NCI-H2029 treated with DMSO at 0.1 percent for 48 hours (cell line): ENCODE data around the gene PRR16.

Experiments used
- DNase-seq: peaks from one replicate; lab custom pipeline; 2025; lab: John Stamatoyannopoulos, UW

PRR16 gene

GRCh38 chr5:120576588-120576987, 112.5 kb downstream of the PRR16 start:
- DNase-seq = no peak

GRCh38 chr5:120582635-120583034, 118.5 kb downstream of the PRR16 start:
- no peak for DNase-seq

- DNase-seq = no peak
These were observed 122.5 kb downstream of the PRR16 start for GRCh38 chr5:120586646-120587045.

DNA sequence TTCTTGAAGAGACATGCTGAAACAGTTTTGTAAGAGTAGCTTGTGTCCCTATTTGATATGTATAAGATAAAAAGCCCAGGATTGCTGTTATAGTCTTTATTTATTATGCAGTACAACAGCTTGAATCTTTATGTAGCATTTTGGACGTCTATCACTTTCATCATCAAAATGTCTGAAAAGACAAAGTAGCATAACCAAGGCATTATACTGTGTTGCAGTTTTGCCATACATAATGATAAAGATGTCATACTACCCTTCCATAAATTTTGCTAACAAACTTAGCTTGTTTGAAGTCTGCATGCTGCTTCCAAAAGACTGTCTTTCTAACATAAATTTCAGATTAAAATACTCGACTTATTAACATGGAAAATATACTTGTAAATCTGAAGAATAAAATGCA, 127.8 kb downstream of the PRR16 start:
- no peak for DNase-seq

GRCh38 chr5:120599576-120599975, 135.5 kb downstream of the PRR16 start:
- DNase-seq = no peak

- no peak for DNase-seq
These were observed 136.5 kb downstream of the PRR16 start for GRCh38 chr5:120600639-120601038.

DNA sequence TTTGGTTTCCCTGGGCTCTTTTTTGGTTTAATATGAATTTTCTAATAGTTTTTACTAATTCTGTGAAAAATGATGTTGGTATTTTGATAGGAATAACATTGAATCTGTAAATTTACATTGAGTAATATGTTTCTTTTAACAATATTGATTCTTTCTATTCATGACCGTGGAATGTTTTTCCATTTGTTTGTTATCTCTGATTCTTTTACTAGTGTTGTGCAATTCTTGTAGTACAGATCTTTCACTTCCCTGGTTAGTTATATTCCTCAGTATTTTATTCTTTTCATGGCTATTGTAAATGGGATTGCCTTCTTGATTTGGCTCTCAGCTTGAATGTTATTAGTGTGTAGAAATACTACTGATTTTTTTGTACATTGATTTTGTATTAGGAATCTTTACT, 137.9 kb downstream of the PRR16 start:
- DNase-seq = no peak

GRCh38 chr5:120604884-120605283, 140.8 kb downstream of the PRR16 start:
- DNase-seq = no peak

DNA sequence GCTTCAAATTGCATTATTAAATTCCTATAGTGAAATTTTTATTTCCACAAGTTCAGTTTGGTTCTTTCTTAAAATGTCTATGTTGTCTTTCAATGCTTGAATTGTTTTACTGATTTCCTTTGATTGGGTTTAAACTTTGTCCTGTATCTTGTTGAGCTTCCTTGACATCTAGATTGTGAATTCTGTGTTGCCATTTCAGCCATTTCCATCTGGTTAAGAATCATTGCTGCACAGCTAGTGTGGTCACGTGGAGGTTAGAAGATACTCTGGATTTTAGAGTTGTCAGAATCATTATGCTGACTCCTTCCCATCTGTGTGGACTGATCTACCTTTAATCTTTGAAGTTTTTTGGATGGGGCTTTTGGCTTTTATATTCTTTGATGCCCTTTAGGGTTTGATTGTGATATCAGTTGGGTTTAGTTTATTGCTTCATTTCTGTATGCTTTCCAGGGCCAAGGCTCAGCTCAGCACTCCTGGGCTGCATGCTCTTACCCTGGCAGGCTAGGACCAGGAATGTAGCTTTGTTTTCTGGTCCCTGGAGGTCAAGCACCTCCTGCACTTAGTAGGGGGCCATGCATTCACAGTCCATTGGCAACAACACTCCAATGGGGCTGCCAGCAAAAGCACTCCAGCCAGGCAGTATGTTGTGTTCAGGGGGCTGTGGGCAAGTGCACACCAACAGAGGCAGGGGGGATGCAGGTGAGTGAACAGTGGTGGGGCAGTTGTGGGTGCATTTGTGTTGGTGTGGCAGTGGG, 141.4 kb downstream of the PRR16 start:
- DNase-seq = no peak

DNA sequence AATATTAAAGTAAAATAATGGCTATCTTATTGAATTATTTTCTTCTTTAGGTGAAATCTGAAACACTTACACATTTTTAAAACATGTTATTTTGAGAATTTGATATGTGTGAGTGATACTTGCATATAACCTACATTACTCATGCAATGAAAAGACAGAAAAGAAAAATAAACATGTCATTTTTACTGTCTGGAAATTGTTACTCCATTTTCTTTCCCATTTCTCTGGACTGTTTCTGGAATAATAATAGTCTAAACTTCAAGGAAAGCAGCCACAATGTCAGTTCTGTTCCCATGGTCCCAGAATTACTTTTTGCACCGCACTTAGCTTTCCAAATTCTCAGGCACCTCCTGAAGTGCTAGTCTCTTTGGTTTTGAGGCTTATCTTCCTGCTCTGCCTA, 145.5 kb downstream of the PRR16 start:
- DNase-seq = no peak

DNA sequence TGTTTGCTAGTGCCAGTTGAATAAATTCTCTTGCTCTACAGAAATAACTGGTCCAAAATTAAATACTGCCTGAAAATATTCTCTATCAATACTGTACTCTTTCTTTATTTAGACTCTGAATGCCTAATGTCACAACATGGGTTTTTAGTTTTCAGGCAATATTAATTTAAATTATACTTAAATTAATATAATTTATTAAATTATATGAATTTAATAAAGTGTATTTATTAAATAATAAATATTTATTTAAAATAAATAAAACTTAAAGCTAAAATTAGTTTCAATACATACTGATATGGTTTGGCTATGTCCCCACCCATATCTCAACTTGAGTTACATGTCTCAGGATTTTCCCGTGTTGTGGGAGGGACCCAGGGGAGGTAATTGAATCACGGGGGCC, 146.0 kb downstream of the PRR16 start:
- no peak for DNase-seq

DNA sequence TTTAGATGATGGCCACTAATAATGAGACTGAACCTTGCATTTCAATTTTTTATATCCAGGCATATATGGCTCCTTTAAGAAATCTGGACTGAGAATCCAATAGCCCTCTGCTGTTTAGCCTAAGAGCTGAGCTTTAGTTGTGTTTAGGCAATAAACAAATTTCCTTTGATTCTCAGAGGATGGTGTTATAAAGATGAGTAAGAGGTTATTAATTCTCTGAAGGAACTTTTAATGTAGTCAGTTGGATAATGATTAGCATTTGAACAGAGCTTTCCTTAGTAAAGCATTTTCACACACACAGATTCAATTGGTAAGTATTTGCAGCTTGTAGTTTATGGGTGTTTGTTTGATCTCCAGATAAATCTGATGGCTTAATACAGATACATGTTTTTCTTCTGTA, 149.6 kb downstream of the PRR16 start:
- DNase-seq = no peak

DNA sequence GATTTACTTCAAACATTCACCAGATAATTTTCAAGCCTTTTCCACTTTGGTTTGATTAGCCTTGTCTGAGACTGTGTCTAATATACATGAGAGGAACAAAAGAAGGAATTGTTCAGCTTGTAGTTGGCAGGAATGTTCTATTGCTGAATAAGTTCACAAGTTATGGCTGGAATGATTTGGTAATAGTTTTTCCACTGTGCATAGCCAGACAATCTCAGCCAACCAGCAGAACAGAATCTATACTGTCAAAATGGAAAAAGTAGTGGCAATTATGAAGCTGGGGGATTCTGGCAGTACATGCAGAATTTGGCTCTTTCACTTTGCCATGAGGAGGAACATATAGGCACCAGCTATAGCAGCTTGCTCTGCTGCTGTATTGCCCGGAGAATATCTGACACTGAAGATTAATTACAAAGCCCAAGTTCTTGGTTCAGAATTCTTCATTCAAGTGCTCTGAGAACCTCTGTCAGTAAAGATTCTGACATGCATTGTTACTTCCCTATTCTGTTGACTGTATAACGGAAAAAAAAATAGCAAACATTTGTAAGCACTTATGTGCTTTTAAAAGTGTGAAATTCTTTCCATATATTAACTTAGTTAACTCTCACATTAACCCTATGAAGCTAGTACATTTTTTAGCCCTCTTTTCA, 150.6 kb downstream of the PRR16 start:
- no peak for DNase-seq

DNA sequence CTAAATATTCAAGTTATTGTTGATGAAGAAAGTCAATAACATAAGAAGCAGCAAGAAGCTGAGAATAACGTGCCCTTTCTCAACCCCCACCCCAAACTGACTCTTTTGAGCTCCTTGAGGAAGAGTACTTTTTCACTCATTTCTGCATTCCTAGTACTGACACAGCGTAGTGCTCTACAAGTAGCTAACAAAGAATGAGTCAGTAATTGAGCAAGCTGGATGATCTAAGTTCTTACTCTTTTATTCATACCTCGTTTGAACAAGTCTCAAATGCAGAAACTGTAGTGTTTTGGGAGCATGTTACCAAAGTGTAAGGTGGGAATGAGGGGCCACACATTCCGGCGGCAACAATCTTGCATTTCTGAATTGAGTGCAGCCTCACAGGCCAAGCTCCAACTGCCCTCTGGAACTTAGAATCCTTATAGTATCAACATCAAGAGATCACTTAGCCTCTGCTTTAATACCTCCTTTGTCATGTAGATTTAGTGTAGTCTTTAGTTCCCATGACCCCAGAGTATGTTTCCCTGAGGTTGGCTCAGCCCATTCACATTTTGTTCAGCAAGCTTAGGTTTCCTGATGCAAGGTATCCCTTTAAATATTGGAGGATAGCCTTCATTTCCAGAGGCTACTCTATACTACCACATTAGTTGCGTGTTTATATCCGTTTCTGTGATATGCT, 152.0 kb downstream of the PRR16 start:
- DNase-seq = no peak

DNA sequence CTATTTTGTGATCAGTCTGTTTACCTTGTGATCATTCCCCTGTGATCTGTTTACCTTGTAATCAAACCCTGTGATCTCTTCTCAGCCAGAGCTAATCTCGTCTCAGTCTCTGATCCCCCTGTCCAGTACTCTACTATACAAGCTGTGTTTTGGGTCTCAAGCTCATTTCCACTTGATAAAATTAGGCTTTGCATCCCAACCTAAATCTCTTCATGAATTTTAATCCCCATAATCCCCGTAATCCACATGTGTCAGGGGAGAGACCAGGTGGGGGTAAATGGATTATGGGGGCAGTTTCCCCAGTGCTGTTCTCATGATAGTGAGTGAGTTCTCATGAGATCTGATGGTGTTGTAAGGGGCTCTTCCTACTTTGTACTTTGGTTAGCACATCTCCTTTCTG, 157.2 kb downstream of the PRR16 start:
- no peak for DNase-seq

GRCh38 chr5:120624021-120624563, 160.0 kb downstream of the PRR16 start:
- no peak for DNase-seq

- DNase-seq = no peak
These were observed 164.1 kb downstream of the PRR16 start for GRCh38 chr5:120628156-120628555.

DNA sequence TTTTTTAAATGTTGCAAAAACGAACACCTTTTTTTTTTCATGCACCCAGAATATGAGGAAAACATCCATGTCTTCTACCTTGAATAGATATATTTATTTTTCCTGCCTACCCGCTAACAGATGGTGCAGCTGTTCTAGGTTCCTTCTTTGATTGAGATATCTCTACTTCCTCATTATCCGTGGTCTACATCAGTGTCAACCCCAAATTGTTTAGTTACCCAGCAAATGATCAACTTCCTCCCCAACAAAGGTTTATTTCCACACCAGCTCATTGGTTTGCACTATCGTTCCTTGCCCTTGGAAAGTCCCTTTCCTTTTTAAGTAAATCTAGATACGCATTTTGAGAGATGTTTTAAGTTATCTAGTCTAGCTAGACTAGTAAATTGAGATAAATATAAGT, 166.4 kb downstream of the PRR16 start:
- no peak for DNase-seq

GRCh38 chr5:120631611-120632010, 167.5 kb downstream of the PRR16 start:
- DNase-seq = no peak

DNA sequence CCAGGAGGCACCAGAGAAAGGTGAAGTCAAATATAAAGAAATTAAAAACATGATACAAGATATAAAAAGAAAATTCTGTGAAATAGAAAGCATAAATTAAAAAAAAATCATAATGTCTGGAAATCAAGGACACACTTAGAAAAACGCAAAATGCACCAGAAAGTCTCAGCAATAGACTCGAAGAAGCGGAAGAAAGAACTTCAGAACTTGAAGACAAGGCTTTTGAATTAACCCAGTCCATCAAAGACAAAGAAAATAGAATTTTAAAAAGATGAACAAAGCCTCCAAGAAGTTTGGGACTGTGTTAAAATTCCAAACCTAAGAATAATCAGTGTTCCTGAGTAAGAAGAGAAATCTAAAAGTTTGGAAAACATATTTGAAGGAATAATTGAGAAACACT, 168.3 kb downstream of the PRR16 start:
- no peak for DNase-seq

- DNase-seq = no peak
These were observed 174.3 kb downstream of the PRR16 start for GRCh38 chr5:120638449-120638848.

DNA sequence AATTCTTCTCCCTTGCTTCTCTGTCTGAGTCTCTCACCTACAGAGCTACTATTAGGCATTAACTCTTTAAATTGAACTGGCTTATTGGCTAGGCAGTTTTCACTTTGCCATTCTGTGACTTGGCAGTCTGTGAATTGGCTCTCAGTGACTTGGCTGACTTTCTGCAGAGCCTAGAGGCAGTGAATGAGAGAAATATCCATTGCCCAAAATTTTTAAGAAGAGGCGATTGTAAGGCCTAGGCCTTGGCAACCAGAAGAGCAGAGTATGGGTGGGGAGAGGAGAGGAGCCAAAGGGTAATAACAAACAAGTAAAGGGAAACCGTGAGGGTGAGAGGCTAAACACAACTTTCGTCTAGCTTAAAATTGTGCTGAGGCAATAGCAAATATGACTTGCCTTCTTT, 176.7 kb downstream of the PRR16 start:
- no peak for DNase-seq

GRCh38 chr5:120644516-120644915, 180.4 kb downstream of the PRR16 start:
- DNase-seq = no peak
